ENCODE data around the gene WDR37. TPM values are rescaled to one million over a fixed set of nuclear protein-coding genes. Genes with fewer than 3 reads are reported as not detected.

The WDR37 gene
- total and polyA plus RNA-seq, 8 donors = 4.6 to 11.6 (median 8.6) TPM

- DNase-seq (no peak), FAIRE-seq (no peak), ATAC-seq (no peak)
- Histone ChIP-seq H3K4me3 (no peak overlapping the region), H3K4me1 (no peaks in the 10 kb centered on the region), H3K27me3 (no peaks in the 10 kb centered on the region), H3K27ac (no peak overlapping the region), H3K9me3 (no peaks in the 10 kb centered on the region), H3K36me3 (peaks cover 0 to 5% (median 3%) of the 10 kb centered on the region in 3 donors)
- WGBS, 2 donors = 87 to 92% methylated on average over 7 of the region's 7 CpGs
- no peak for TF ChIP-seq CTCF (IDR thresholded peaks at IDR 0.05)
- intact Hi-C loops (cut with DNase I) = no loop called here
These were observed 14.7 kb downstream of the WDR37 start for GRCh38 chr10:1070919-1071318.

- FAIRE-seq (no peak), DNase-seq (no peak), ATAC-seq (no peak)
- 93 to 95% methylated on average over 24 of the region's 24 CpGs for WGBS, 2 donors
- Histone ChIP-seq H3K4me1 (no peaks in the 10 kb centered on the region), H3K36me3 (peaks cover 0 to 21% (median 6%) of the 10 kb centered on the region in 3 donors), H3K9me3 (no peaks in the 10 kb centered on the region), H3K27ac (no peak overlapping the region), H3K4me3 (no peak overlapping the region), H3K27me3 (no peaks in the 10 kb centered on the region)
- TF ChIP-seq CTCF (IDR thresholded peaks at IDR 0.05) = no peak
- intact Hi-C loops (cut with DNase I) = no loop called here
These were observed 18.0 kb downstream of the WDR37 start for GRCh38 chr10:1074052-1074747.

GRCh38 chr10:1074748-1075308 is 18.6 kb downstream of the WDR37 start:
- Histone ChIP-seq H3K36me3 (peaks cover 0 to 27% (median 8%) of the 10 kb centered on the region in 3 donors), H3K9me3 (no peaks in the 10 kb centered on the region), H3K27ac (no peak overlapping the region), H3K4me3 (no peak overlapping the region), H3K27me3 (no peaks in the 10 kb centered on the region), H3K4me1 (no peaks in the 10 kb centered on the region)
- no peak for TF ChIP-seq CTCF (IDR thresholded peaks at IDR 0.05)
- FAIRE-seq (no peak), DNase-seq (no peak), ATAC-seq (no peak)
- WGBS, 2 donors = 90% methylated on average over 18 of the region's 18 CpGs
- intact Hi-C loops (cut with DNase I) = no loop called here

- TF ChIP-seq CTCF (IDR thresholded peaks at IDR 0.05) = no peak
- ATAC-seq (no peak), DNase-seq (no peak), FAIRE-seq (no peak)
- intact Hi-C loops (cut with DNase I) = no loop called here
- peaks cover 0 to 36% (median 15%) of the 10 kb centered on the region in 3 donors for H3K36me3 ChIP-seq
- no peaks in the 10 kb centered on the region for H3K4me1 ChIP-seq
- H3K9me3 ChIP-seq = no peaks in the 10 kb centered on the region
- no peak overlapping the region for H3K4me3 ChIP-seq
- no peaks in the 10 kb centered on the region for H3K27me3 ChIP-seq
- no peak overlapping the region for H3K27ac ChIP-seq
These were observed 22.5 kb downstream of the WDR37 start for GRCh38 chr10:1078668-1079067.

- TF ChIP-seq CTCF (IDR thresholded peaks at IDR 0.05) = no peak
- peaks cover 5 to 42% (median 22%) of the 10 kb centered on the region in 3 donors for H3K36me3 ChIP-seq
- intact Hi-C loops (cut with DNase I) = no loop called here
- H3K9me3 ChIP-seq = no peaks in the 10 kb centered on the region
- no peak overlapping the region for H3K27ac ChIP-seq
- no peak for FAIRE-seq
- H3K4me3 ChIP-seq = no peak overlapping the region
- H3K27me3 ChIP-seq = no peaks in the 10 kb centered on the region
- ATAC-seq = no peak
- no peak for DNase-seq
- H3K4me1 ChIP-seq = no peaks in the 10 kb centered on the region
- WGBS, 2 donors = 91 to 92% methylated on average over 17 of the region's 17 CpGs
These were observed 27.4 kb downstream of the WDR37 start for GRCh38 chr10:1083581-1083980.

Measured in pancreas (tissue), 10 donors.